CD14-positive monocyte (primary cell): ENCODE measurements around the gene ZBTB7C. TPM values are rescaled to one million over a fixed set of nuclear protein-coding genes. Genes with fewer than 3 reads are reported as not detected.

ENCODE experiments used
- DNase-seq, 3 donors: peaks; one replicate each; pipeline ENCODE4 v3.0.0-alpha.2; 2011 to 2022
- H2AFZ ChIP-seq: 2 replicates; pipeline ENCODE4 v1.6.0; 2012; ENCODE audit warnings: mild to moderate bottlenecking, low read depth, low read length, inconsistent platforms; ENCODE audit not compliant: insufficient read depth, poor library complexity, severe bottlenecking
- H3K27ac ChIP-seq, 2 donors: 1 replicate in 1 of 2; 2 replicates in 1 of 2; pipeline ENCODE4 v1.5.1; 2012 to 2013; ENCODE audit warnings: low read length in 2 of 2, control low read depth in 1 of 2, inconsistent platforms in 1 of 2, low read depth in 1 of 2, mild to moderate bottlenecking in 1 of 2
- H3K27me3 ChIP-seq, 2 donors: one replicate each; pipeline versions ENCODE4 v1.6.0 to v1.6.1; 2011 to 2013; ENCODE audit warnings: low read length in 2 of 2; ENCODE audit not compliant: control insufficient read depth in 2 of 2, insufficient read depth in 2 of 2
- H3K36me3 ChIP-seq, 2 donors: replicated peaks in 1 of 2; 1 replicate in 1 of 2; 2 replicates in 1 of 2; pipeline versions ENCODE4 v1.5.1 to v1.6.1; 2012 to 2013; ENCODE audit warnings: low read length in 2 of 2, control low read depth in 1 of 2, inconsistent platforms in 1 of 2, mild to moderate bottlenecking in 1 of 2; ENCODE audit not compliant: insufficient read depth in 2 of 2, control insufficient read depth in 1 of 2
- H3K4me1 ChIP-seq, 2 donors: 1 replicate in 1 of 2; 2 replicates in 1 of 2; pipeline versions ENCODE4 v1.5.1 to v1.6.1; 2012 to 2013; ENCODE audit warnings: low read length in 2 of 2, control low read depth in 1 of 2, inconsistent platforms in 1 of 2, mild to moderate bottlenecking in 1 of 2, moderate library complexity in 1 of 2; ENCODE audit not compliant: insufficient read depth in 2 of 2, control insufficient read depth in 1 of 2
- H3K4me2 ChIP-seq: replicated peaks from 2 replicates; pipeline ENCODE3; 2012; ENCODE audit warnings: low read length, moderate library complexity, mild to moderate bottlenecking; ENCODE audit not compliant: poor library complexity, severe bottlenecking; ENCODE audit errors: extremely low read depth
- H3K4me3 ChIP-seq, 3 experiments: fragments of 200-600 bp in 1 of 3; sonication (generic) in 1 of 3; replicated peaks in 1 of 3; 1 replicate in 2 of 3; 2 replicates in 1 of 3; pipeline ENCODE4 v1.5.1; 2011 to 2013; ENCODE audit warnings: low read length in 3 of 3, mild to moderate bottlenecking in 3 of 3, control low read depth in 2 of 3, low read depth in 2 of 3, inconsistent platforms in 1 of 3, moderate library complexity in 1 of 3
- H3K79me2 ChIP-seq: 2 replicates; pipeline ENCODE4 v1.6.0; 2012; ENCODE audit warnings: mild to moderate bottlenecking, control low read depth, inconsistent platforms, low read length, moderate library complexity; ENCODE audit not compliant: insufficient read depth
- H3K9ac ChIP-seq: 2 replicates; pipeline ENCODE4 v1.6.0; 2017; ENCODE audit warnings: low read length, mild to moderate bottlenecking; ENCODE audit not compliant: insufficient read depth, poor library complexity, severe bottlenecking
- H3K9me3 ChIP-seq, 2 donors: replicated peaks in 1 of 2; 1 replicate in 1 of 2; 2 replicates in 1 of 2; pipeline versions ENCODE4 v1.5.1 to v1.6.1; 2012 to 2013; ENCODE audit warnings: low read length in 2 of 2, control low read depth in 1 of 2; ENCODE audit not compliant: control insufficient read depth in 1 of 2, insufficient read depth in 1 of 2
- H4K20me1 ChIP-seq: 2 replicates; pipeline ENCODE4 v1.6.0; 2012; ENCODE audit warnings: mild to moderate bottlenecking, low read length, control low read depth, moderate library complexity; ENCODE audit not compliant: insufficient read depth
- H3K27ac Mint-ChIP-seq, 7 donors: one replicate each; pipeline ENCODE4 v1.8.0; 2020; ENCODE audit warnings: mild to moderate bottlenecking in 7 of 7, mixed read lengths in 7 of 7, moderate library complexity in 6 of 7, inconsistent platforms in 2 of 7
- H3K27me3 Mint-ChIP-seq, 3 donors: one replicate each; pipeline ENCODE4 v1.8.0; 2021 to 2022; ENCODE audit warnings: low read depth in 3 of 3, mild to moderate bottlenecking in 3 of 3, mixed read lengths in 3 of 3, moderate library complexity in 3 of 3, inconsistent platforms in 1 of 3
- H3K36me3 Mint-ChIP-seq, 2 donors: one replicate each; pipeline ENCODE4 v1.8.0; 2020; ENCODE audit warnings: mixed read lengths in 2 of 2, inconsistent platforms in 1 of 2, mild to moderate bottlenecking in 1 of 2
- H3K4me1 Mint-ChIP-seq: one replicate; pipeline ENCODE4 v1.8.0; 2020; ENCODE audit warnings: mild to moderate bottlenecking, mixed read lengths
- H3K4me3 Mint-ChIP-seq, 2 donors: one replicate each; pipeline ENCODE4 v1.8.0; 2020; ENCODE audit warnings: mild to moderate bottlenecking in 2 of 2, mixed read lengths in 2 of 2, moderate library complexity in 1 of 2
- H3K9me3 Mint-ChIP-seq, 7 donors: one replicate each; pipeline ENCODE4 v1.8.0; 2020 to 2022; ENCODE audit warnings: mixed read lengths in 7 of 7, mild to moderate bottlenecking in 6 of 7, moderate library complexity in 6 of 7, inconsistent platforms in 2 of 7
- WGBS: methylation state at CpG from one replicate; pipeline ENCODE4 v1.1.5; 2013; ENCODE audit warnings: missing lambda C conversion rate; ENCODE audit not compliant: insufficient coverage; 5-methylcytosine and 5-hydroxymethylcytosine counted together
- intact Hi-C, 2 donors: fragments of 100-400 bp; cut with micrococcal nuclease; formaldehyde crosslinking; loops; one replicate each; pipeline versions ENCODE4 v1.15.0 to v1.15.1; 2023
- polyA plus RNA-seq, 3 donors: library from polyadenylated mRNA; depleted of rRNA in 1 of 3; unstranded in 2 of 3; stranded (reverse) in 1 of 3; fragments of 300-500 nt in 2 of 3; fragments of >200 nt in 1 of 3; fragmentation: Illumina TruSeq in 2 of 3; gene quantifications; 1 replicate in 2 of 3; 2 replicates in 1 of 3; pipeline ENCODE4 v1.2.3, GENCODE V29; 2012 to 2021
- TF ChIP-seq, protein P1 (sequence below): fragments of 200-600 bp; IDR thresholded peaks from one replicate; pipeline ENCODE4 v1.8.0; 2022; ENCODE audit warnings: antibody characterized with exemption, mild to moderate bottlenecking

The ZBTB7C gene
- polyA plus RNA-seq, 3 donors: 0.03 to 0.09 TPM; not detected in 1

- Mint-ChIP-seq H3K9me3 (peaks cover 0 to 6% (median 3%) of the 10 kb centered on the region in 7 donors), H3K36me3 (peaks cover 2 to 3% of the 10 kb centered on the region in 2 donors), H3K27ac (peak overlapping the region in 2 of 7 donors; percentile 46 to 63), H3K4me3 (peak overlapping the region; percentile 72 to 80), H3K27me3 (peaks cover 22 to 33% (median 29%) of the 10 kb centered on the region in 3 donors), H3K4me1 (peaks cover 24% of the 10 kb centered on the region)
- TF ChIP-seq, protein P1, sequence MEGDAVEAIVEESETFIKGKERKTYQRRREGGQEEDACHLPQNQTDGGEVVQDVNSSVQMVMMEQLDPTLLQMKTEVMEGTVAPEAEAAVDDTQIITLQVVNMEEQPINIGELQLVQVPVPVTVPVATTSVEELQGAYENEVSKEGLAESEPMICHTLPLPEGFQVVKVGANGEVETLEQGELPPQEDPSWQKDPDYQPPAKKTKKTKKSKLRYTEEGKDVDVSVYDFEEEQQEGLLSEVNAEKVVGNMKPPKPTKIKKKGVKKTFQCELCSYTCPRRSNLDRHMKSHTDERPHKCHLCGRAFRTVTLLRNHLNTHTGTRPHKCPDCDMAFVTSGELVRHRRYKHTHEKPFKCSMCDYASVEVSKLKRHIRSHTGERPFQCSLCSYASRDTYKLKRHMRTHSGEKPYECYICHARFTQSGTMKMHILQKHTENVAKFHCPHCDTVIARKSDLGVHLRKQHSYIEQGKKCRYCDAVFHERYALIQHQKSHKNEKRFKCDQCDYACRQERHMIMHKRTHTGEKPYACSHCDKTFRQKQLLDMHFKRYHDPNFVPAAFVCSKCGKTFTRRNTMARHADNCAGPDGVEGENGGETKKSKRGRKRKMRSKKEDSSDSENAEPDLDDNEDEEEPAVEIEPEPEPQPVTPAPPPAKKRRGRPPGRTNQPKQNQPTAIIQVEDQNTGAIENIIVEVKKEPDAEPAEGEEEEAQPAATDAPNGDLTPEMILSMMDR: peak; percentile 97
- Histone ChIP-seq H3K4me2 (peak overlapping the region; percentile 96), H3K4me1 (peaks cover 12 to 28% of the 10 kb centered on the region in 2 donors), H2AFZ (peak overlapping the region; percentile 97), H3K9ac (peak overlapping the region; percentile 62), H3K36me3 (no peaks in the 10 kb centered on the region), H3K27ac (no peak overlapping the region), H3K27me3 (peaks cover 0 to 8% of the 10 kb centered on the region in 2 donors), H3K9me3 (no peaks in the 10 kb centered on the region), H4K20me1 (no peaks in the 10 kb centered on the region), H3K79me2 (no peaks in the 10 kb centered on the region), H3K4me3 (peak overlapping the region; percentile 26 to 79 (median 50))
- intact Hi-C loops: loop anchor here (5.0 kb wide), 1 partner anchor 76 kb away; the partner anchor contains the start of gene SMAD2 (in 2 of the 2)
- 4% methylated on average over 43 of the region's 68 CpGs for WGBS
- DNase-seq: peak; percentile 30 to 50 (median 42)
Observed at GRCh38 chr18:48007955-48008701, 401.1 kb downstream of the ZBTB7C start.

DNA sequence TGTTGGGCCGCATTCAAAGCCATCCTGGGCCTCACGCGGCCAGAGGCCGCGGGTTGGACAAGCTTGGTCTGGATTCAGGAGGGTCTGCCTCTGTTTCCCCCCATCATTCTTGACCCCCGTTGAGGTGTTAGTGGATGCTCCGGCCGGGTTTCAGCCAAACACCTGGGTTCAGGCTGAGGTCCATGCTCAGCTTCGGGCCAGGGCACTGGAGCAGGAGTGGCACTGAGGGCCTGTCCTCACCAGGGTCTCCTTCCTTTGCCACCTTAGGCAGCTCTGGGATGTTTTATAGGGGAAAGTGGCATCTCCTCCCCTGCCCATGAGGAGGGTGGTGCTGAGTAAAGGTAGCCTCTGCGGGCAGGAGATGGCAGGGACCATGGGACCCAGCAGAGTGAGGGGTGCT lies 401.8 kb downstream of the ZBTB7C start:
- WGBS: 99% methylated on average over 8 of the region's 10 CpGs
- TF ChIP-seq, protein P1: no peak
- Histone ChIP-seq H3K79me2 (no peaks in the 10 kb centered on the region), H3K4me2 (peak overlapping the region; percentile 96), H2AFZ (peak overlapping the region; percentile 97), H3K36me3 (no peaks in the 10 kb centered on the region), H3K27ac (no peak overlapping the region), H3K27me3 (peaks cover 0 to 8% of the 10 kb centered on the region in 2 donors), H3K9ac (no peak overlapping the region), H3K4me1 (peaks cover 12 to 28% of the 10 kb centered on the region in 2 donors), H3K4me3 (peak overlapping the region in 1 of 3 experiments; percentile 79), H4K20me1 (no peaks in the 10 kb centered on the region), H3K9me3 (no peaks in the 10 kb centered on the region)
- peaks cover 2 to 3% of the 10 kb centered on the region in 2 donors for H3K36me3 Mint-ChIP-seq
- H3K9me3 Mint-ChIP-seq: peaks cover 0 to 6% (median 3%) of the 10 kb centered on the region in 7 donors
- H3K4me1 Mint-ChIP-seq: peaks cover 24% of the 10 kb centered on the region
- peak overlapping the region; percentile 72 to 77 for H3K4me3 Mint-ChIP-seq
- DNase-seq: no peak
- peak overlapping the region in 1 of 7 donors; percentile 35 for H3K27ac Mint-ChIP-seq
- intact Hi-C loops: loop anchor here (5.0 kb wide), 1 partner anchor 75 kb away; the partner anchor contains the start of gene SMAD2 (in 2 of the 2)
- H3K27me3 Mint-ChIP-seq: peaks cover 22 to 33% (median 29%) of the 10 kb centered on the region in 3 donors
